OCI-LY3 (cell line): ENCODE data around the gene KRTAP19-3.

Experiments
- CTCF ChIP-seq: fragments of 200-600, 300-600 bp; sonication (generic); IDR thresholded peaks from 2 replicates; pipeline ENCODE4 v1.5.1; 2014; ENCODE audit warnings: antibody characterized with exemption, low read length, low read depth
- EZH2phosphoT487 ChIP-seq: fragments of 200-600 bp; shearing (Covaris generic); IDR thresholded peaks from 2 replicates; pipeline ENCODE4 v1.6.1; 2018; ENCODE audit warnings: antibody characterized with exemption, mixed run types, low read depth

DNA sequence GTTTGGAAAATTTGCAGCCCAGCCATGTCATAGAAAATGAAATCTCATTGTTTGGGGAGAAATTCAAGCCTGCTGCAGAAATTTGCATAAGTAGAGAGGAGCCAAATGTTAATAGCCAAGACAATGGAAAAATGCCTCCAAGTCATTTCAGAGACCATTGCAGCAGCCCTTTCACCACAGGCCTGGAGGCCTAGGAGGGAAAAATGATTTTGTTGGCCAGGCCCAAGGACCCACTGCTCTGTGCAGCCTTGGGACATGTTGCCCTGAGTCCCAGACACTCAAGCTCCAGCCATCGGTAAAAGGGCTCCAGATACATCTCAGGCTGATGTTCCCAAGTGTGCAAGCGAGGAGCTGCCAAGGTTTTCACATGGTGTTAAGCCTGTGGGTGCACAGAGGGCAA lies 5.6 kb downstream of the KRTAP19-3 start:
- no peak for TF ChIP-seq CTCF
- no peak for TF ChIP-seq EZH2phosphoT487
